OCI-LY7 (cell line): ENCODE data around the gene RPS19BP1. TPM values are rescaled to one million over a fixed set of nuclear protein-coding genes. Genes with fewer than 3 reads are reported as not detected.

Source experiments
- BruUV-seq: library from RNA; stranded (reverse); fragments of 400-500 nt; replicated peaks from 2 replicates; lab custom pipeline; 2021; lab: Mats Ljungman, UMichigan
- CTCF ChIA-PET: fragments of 300-600 bp; sonication (Branson Sonifier 250); formaldehyde crosslinking; loops from one replicate; lab custom pipeline; 2022; ENCODE audit warnings: antibody characterized with exemption; ENCODE audit not compliant: unreplicated experiment; lab: Charles Lee
- POLR2A ChIA-PET: fragments of 300-600 bp; sonication (Branson Sonifier 250); formaldehyde crosslinking; loops from one replicate; lab custom pipeline; 2022; ENCODE audit warnings: antibody characterized with exemption; lab: Charles Lee
- DNase-seq: peaks from one replicate; pipeline ENCODE4 v3.0.0-alpha.2; 2015; ENCODE audit warnings: low spot score
- H2AFZ ChIP-seq: fragments of 200-600 bp; sonication (generic), shearing (Covaris generic); 2 replicates; pipeline ENCODE4 v1.6.1; 2014; ENCODE audit warnings: mild to moderate bottlenecking, antibody characterized with exemption, low read length, moderate library complexity
- H3K27ac ChIP-seq: fragments of 200-600 bp; sonication (generic); 2 replicates; pipeline ENCODE4 v1.5.1; 2014; ENCODE audit warnings: mixed run types, low read depth, mild to moderate bottlenecking, moderate library complexity, low read length, inconsistent platforms; ENCODE audit not compliant: poor library complexity, severe bottlenecking
- H3K36me3 ChIP-seq: fragments of 200-600 bp; sonication (generic); 2 replicates; pipeline ENCODE4 v1.6.1; 2014; ENCODE audit warnings: mild to moderate bottlenecking, antibody characterized with exemption, low read length, moderate library complexity, mixed read lengths; ENCODE audit not compliant: insufficient read depth
- H3K4me1 ChIP-seq: fragments of 200-600 bp; sonication (generic); 2 replicates; pipeline ENCODE4 v1.5.1; 2014; ENCODE audit warnings: mild to moderate bottlenecking, low read length; ENCODE audit not compliant: insufficient read depth, poor library complexity, severe bottlenecking
- H3K4me2 ChIP-seq: fragments of 200-600 bp; sonication (generic); 2 replicates; pipeline ENCODE4 v1.6.1; 2014; ENCODE audit warnings: mild to moderate bottlenecking, low read length
- H3K4me3 ChIP-seq: fragments of 200-600 bp; sonication (generic); 2 replicates; pipeline ENCODE4 v1.5.1; 2014; ENCODE audit warnings: mild to moderate bottlenecking, low read depth, low read length; ENCODE audit not compliant: poor library complexity, severe bottlenecking
- H3K79me2 ChIP-seq: fragments of 200-600 bp; sonication (generic); 2 replicates; pipeline ENCODE4 v1.6.1; 2016; ENCODE audit warnings: low read depth, mild to moderate bottlenecking, low read length, moderate library complexity, mixed read lengths; ENCODE audit not compliant: insufficient read depth
- H3K9me2 ChIP-seq: fragments of 200-600 bp; sonication (generic); 2 replicates; pipeline ENCODE4 v1.6.1; 2016; ENCODE audit warnings: mild to moderate bottlenecking, low read length, mixed read lengths; ENCODE audit not compliant: insufficient read depth
- H3K9me3 ChIP-seq: fragments of 200-600 bp; sonication (generic); 2 replicates; pipeline ENCODE4 v1.6.1; 2014; ENCODE audit warnings: mild to moderate bottlenecking, mixed run types, low read length, mixed read lengths
- H4K20me1 ChIP-seq: fragments of 200-600 bp; sonication (generic); 2 replicates; pipeline ENCODE4 v1.6.1; 2014; ENCODE audit warnings: mild to moderate bottlenecking, antibody characterized with exemption, low read length, moderate library complexity, mixed read lengths; ENCODE audit not compliant: insufficient read depth
- CTCF ChIP-seq: fragments of 200-600 bp; sonication (generic); conservative IDR thresholded peaks from 2 replicates; pipeline ENCODE4 v1.5.1; 2014; ENCODE audit warnings: mild to moderate bottlenecking, antibody characterized with exemption, low read length, moderate library complexity, mixed read lengths
- EZH2phosphoT487 ChIP-seq: fragments of 200-600 bp; sonication (generic); IDR thresholded peaks from 2 replicates; pipeline ENCODE4 v1.6.1; 2018; ENCODE audit warnings: low read depth, borderline replicate concordance, mild to moderate bottlenecking, mixed run types, antibody characterized with exemption, low read length, moderate library complexity, mixed read lengths
- intact Hi-C: fragments of 100-400 bp; cut with micrococcal nuclease; formaldehyde crosslinking; loops from one replicate; pipeline ENCODE4 v1.10.0; 2022; ENCODE audit not compliant: unreplicated experiment
- total RNA-seq, 2 experiments: library from RNA; depleted of rRNA in 1 of 2; stranded (reverse); fragments of >200 nt in 1 of 2; shearing (Covaris generic) in 1 of 2; gene quantifications; 2 replicates each; pipeline ENCODE4 v1.2.3, GENCODE V29; 2014 to 2022

RPS19BP1 gene
- total RNA-seq, 2 experiments from 2014 or later = 88.1 to 148 TPM

DNA sequence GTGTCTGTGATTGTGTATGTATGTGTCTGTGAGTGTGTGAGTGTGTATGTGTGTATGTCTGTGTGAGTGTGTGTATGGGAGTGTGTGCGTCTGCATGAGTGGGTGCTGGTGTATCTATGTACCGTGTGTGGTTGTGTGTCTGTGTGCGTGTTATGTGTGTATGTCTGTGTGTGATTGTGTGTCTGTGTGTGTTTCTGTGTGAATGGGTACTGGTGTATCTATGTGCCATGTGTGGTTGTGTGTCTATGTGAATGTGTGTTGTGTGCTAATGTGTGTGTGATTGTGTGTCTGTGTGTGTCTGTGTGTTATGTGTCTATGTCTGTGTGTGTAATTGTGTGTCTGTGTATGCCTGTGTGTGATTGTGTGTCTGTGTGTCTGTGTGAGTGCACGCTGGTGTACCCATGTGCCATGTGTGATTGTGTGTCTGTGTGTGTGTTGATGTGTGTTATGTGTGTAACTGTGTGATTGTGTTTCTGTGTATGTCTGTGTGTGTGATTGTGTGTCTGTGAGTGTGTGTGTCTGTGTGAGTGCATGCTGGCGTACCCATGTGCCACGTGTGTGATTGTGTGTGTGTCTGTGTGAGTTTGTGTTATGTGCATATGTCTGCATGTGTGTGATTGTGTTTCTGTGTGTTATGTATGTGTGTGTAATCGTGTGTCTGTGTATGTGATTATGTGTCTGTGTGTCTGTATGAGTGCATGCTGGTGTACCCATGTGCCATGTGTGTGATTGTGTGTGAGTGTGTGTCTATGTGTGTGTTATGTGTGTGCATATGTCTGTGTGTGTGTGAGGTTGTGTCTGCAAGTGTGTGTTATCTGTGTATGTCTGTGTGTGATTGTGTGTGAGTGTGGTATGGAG lies 31.3 kb upstream of the RPS19BP1 start:
- no peak overlapping the region for H2AFZ ChIP-seq
- ChIA-PET CTCF (no interaction called here), POLR2A (no interaction called here)
- no TSS peak for BruUV-seq
- no peaks in the 10 kb centered on the region for H3K9me3 ChIP-seq
- intact Hi-C loops = no loop called here
- no peak overlapping the region for H3K4me2 ChIP-seq
- TF ChIP-seq EZH2phosphoT487 (no peak), CTCF (no peak)
- H3K79me2 ChIP-seq = no peaks in the 10 kb centered on the region
- no peak for DNase-seq
- H3K4me1 ChIP-seq = peaks cover 16% of the 10 kb centered on the region
- no peak overlapping the region for H3K4me3 ChIP-seq
- H4K20me1 ChIP-seq = no peaks in the 10 kb centered on the region
- no peaks in the 10 kb centered on the region for H3K36me3 ChIP-seq
- no peak overlapping the region for H3K27ac ChIP-seq
- no peaks in the 10 kb centered on the region for H3K9me2 ChIP-seq

GRCh38 chr22:39562839-39563489 lies 30.4 kb upstream of the RPS19BP1 start:
- Histone ChIP-seq H3K4me2 (no peak overlapping the region), H3K9me3 (no peaks in the 10 kb centered on the region), H3K79me2 (no peaks in the 10 kb centered on the region), H3K4me3 (no peak overlapping the region), H3K27ac (no peak overlapping the region), H3K9me2 (no peaks in the 10 kb centered on the region), H3K36me3 (no peaks in the 10 kb centered on the region), H3K4me1 (peaks cover 11% of the 10 kb centered on the region), H2AFZ (no peak overlapping the region), H4K20me1 (no peaks in the 10 kb centered on the region)
- no peak for DNase-seq
- no peak for TF ChIP-seq CTCF
- TF ChIP-seq EZH2phosphoT487 = no peak
- CTCF ChIA-PET = no interaction called here
- intact Hi-C loops = no loop called here
- BruUV-seq = no TSS peak
- POLR2A ChIA-PET = no interaction called here

GRCh38 chr22:39560127-39560526 lies 27.6 kb upstream of the RPS19BP1 start:
- no peak overlapping the region for H2AFZ ChIP-seq
- no peak overlapping the region for H3K27ac ChIP-seq
- DNase-seq = no peak
- no peaks in the 10 kb centered on the region for H3K9me3 ChIP-seq
- no peak overlapping the region for H3K4me2 ChIP-seq
- intact Hi-C loops = no loop called here
- no peaks in the 10 kb centered on the region for H4K20me1 ChIP-seq
- no peak for TF ChIP-seq EZH2phosphoT487
- TF ChIP-seq CTCF = no peak
- BruUV-seq = no TSS peak
- no peak overlapping the region for H3K4me3 ChIP-seq
- H3K4me1 ChIP-seq = no peaks in the 10 kb centered on the region
- H3K79me2 ChIP-seq = no peaks in the 10 kb centered on the region
- no peaks in the 10 kb centered on the region for H3K9me2 ChIP-seq
- POLR2A ChIA-PET = no interaction called here
- H3K36me3 ChIP-seq = no peaks in the 10 kb centered on the region
- CTCF ChIA-PET = interaction anchor here (0.6 kb wide), 1 partner anchor 442 kb away, joined by 3 read pairs; no protein-coding TSS in a partner anchor
